GM12878 (cell line): ENCODE results near the gene AIDA. TPM values are rescaled to one million over a fixed set of nuclear protein-coding genes. Genes with fewer than 3 reads are reported as not detected.

ENCODE experiments used
- ATAC-seq: fragments of 200-7000 bp; cut with Tn5 transposase; 3 replicates; pipeline ENCODE4 v1.9.1; 2020; ENCODE audit warnings: mild to moderate bottlenecking, moderate library complexity
- BruUV-seq: library from RNA; stranded (reverse); fragments of 400-500 nt; replicated peaks from 2 replicates; lab custom pipeline; 2021; lab: Mats Ljungman, UMichigan
- CTCF ChIA-PET: fragments of 300-600 bp; sonication (Branson Sonifier 250); formaldehyde crosslinking; extraction: SDS; loops from one replicate; lab custom pipeline; 2021; ENCODE audit warnings: inconsistent platforms; lab: Yijun Ruan, JAX
- POLR2A ChIA-PET: fragments of 350-600 bp; formaldehyde crosslinking; extraction: SDS; loops from one replicate; lab custom pipeline; 2021; ENCODE audit warnings: inconsistent platforms; lab: Charles Lee
- RAD21 ChIA-PET: fragments of 300-600 bp; sonication (Branson Sonifier 250); formaldehyde crosslinking; loops from one replicate; lab custom pipeline; 2023; ENCODE audit warnings: antibody characterized with exemption; ENCODE audit not compliant: unreplicated experiment; lab: Charles Lee
- SMC1A ChIA-PET: fragments of 300-600 bp; sonication (Branson Sonifier 250); formaldehyde crosslinking; loops from one replicate; lab custom pipeline; 2023; ENCODE audit not compliant: unreplicated experiment, uncharacterized antibody; lab: Charles Lee
- DNase-seq: peaks from one replicate; pipeline ENCODE4 v3.0.0-alpha.2; 2011; ENCODE audit warnings: low read depth, low spot score
- FAIRE-seq: peaks from 3 replicates; lab custom pipeline; 2011; peaks lifted over from hg19 to GRCh38; lab: Jason Lieb, UNC
- H2AFZ ChIP-seq: 2 replicates; pipeline ENCODE4 v1.6.0; 2011; ENCODE audit warnings: low read depth, low read length, control low read depth; ENCODE audit not compliant: control insufficient read depth
- H3K27ac ChIP-seq: 2 replicates; pipeline ENCODE4 v1.5.1; 2011; ENCODE audit warnings: control low read depth; ENCODE audit not compliant: control insufficient read depth, insufficient read depth
- H3K27me3 ChIP-seq, 2 experiments: replicated peaks in 1 of 2; 2 replicates each; pipeline versions ENCODE4 v1.6.0 to v1.6.1; 2011; ENCODE audit warnings: low read length in 1 of 2; ENCODE audit not compliant: control insufficient read depth in 2 of 2, insufficient read depth in 2 of 2
- H3K36me3 ChIP-seq, 2 experiments: 2 replicates each; pipeline ENCODE4 v1.5.1; 2011; ENCODE audit warnings: low read length in 1 of 2; ENCODE audit not compliant: control insufficient read depth in 2 of 2, insufficient read depth in 2 of 2
- H3K4me1 ChIP-seq: 2 replicates; pipeline ENCODE4 v1.6.1; 2011; ENCODE audit warnings: mild to moderate bottlenecking, low read length, moderate library complexity, mixed read lengths; ENCODE audit not compliant: control insufficient read depth, insufficient read depth
- H3K4me2 ChIP-seq: 2 replicates; pipeline ENCODE4 v1.6.0; 2011; ENCODE audit warnings: control low read depth; ENCODE audit not compliant: control insufficient read depth, insufficient read depth
- H3K4me3 ChIP-seq: fragments of 200-600 bp; sonication (generic); 2 replicates; pipeline ENCODE4 v1.5.1; 2016
- H3K79me2 ChIP-seq: 2 replicates; pipeline ENCODE4 v1.6.0; 2011; ENCODE audit warnings: low read length; ENCODE audit not compliant: control insufficient read depth, insufficient read depth
- H3K9ac ChIP-seq: 2 replicates; pipeline ENCODE4 v1.8.0; 2011; ENCODE audit warnings: low read length, control low read depth, mixed read lengths; ENCODE audit not compliant: control insufficient read depth, insufficient read depth
- H3K9me3 ChIP-seq: replicated peaks from 3 replicates; pipeline ENCODE4 v1.5.1; 2011; ENCODE audit warnings: mild to moderate bottlenecking, low read length; ENCODE audit not compliant: control insufficient read depth, insufficient read depth
- H4K20me1 ChIP-seq: 2 replicates; pipeline ENCODE4 v1.6.0; 2011; ENCODE audit not compliant: control insufficient read depth, insufficient read depth
- CHD2 ChIP-seq: IDR thresholded peaks from 2 replicates; pipeline ENCODE4 v1.6.1; 2011; ENCODE audit warnings: low read depth, low read length, improper control_type of control experiment, borderline replicate concordance
- EZH2 ChIP-seq: IDR thresholded peaks from 2 replicates; pipeline ENCODE4 v1.6.1; 2012; ENCODE audit warnings: low read depth, mild to moderate bottlenecking, control low read depth, inconsistent platforms, low read length, borderline replicate concordance; ENCODE audit not compliant: control insufficient read depth
- NFYA ChIP-seq: IDR thresholded peaks from 2 replicates; pipeline ENCODE4 v1.6.1; 2011; ENCODE audit warnings: low read depth, mild to moderate bottlenecking, low read length, improper control_type of control experiment, borderline replicate concordance
- NR2F1 ChIP-seq: fragments of 450-650 bp; conservative IDR thresholded peaks from 2 replicates; pipeline ENCODE4 v1.6.1; 2017; ENCODE audit warnings: mild to moderate bottlenecking
- RUNX3 ChIP-seq: IDR thresholded peaks from 2 replicates; pipeline ENCODE4 v1.6.1; 2012; ENCODE audit warnings: low read length, inconsistent platforms
- SMAD1 ChIP-seq: fragments of 450-650 bp; IDR thresholded peaks from 2 replicates; pipeline ENCODE4 v1.6.1; 2018; ENCODE audit warnings: mild to moderate bottlenecking, low read depth; ENCODE audit not compliant: partially characterized antibody
- SREBF2 ChIP-seq: IDR thresholded peaks from 2 replicates; pipeline ENCODE4 v1.6.1; 2012; ENCODE audit warnings: mild to moderate bottlenecking, low read length
- WGBS: methylation state at CpG from one replicate; pipeline ENCODE4 v1.1.6; 2016; ENCODE audit warnings: low lambda C conversion rate; ENCODE audit not compliant: insufficient replicate concordance, insufficient coverage; ENCODE audit errors: missing lambda C conversion rate; 5-methylcytosine and 5-hydroxymethylcytosine counted together
- in situ Hi-C: fragments of 300-500 bp; cut with MboI; formaldehyde crosslinking; loops from 9 replicates; pipeline ENCODE4 v1.14.3; 2018; ENCODE audit warnings: mixed read lengths
- intact Hi-C: fragments of 100-400 bp; cut with micrococcal nuclease; formaldehyde crosslinking; loops from one replicate; pipeline ENCODE4 v1.14.2; 2022; ENCODE audit not compliant: unreplicated experiment
- polyA plus RNA-seq, 11 experiments: library from polyadenylated mRNA; depleted of rRNA in 4 of 11; unstranded in 6 of 11; stranded (reverse) in 5 of 11; fragments of >200 nt; fragmentation: Nextera tagmentation in 4 of 11; fragmentation: Illumina TruSeq in 1 of 11; extraction: Ambion mirVana in 4 of 11; extraction: Trizol in 1 of 11; gene quantifications; 1 replicate in 1 of 11; 2 replicates in 10 of 11; pipeline versions ENCODE4 v1.2.1 to v1.2.3, GENCODE V29; 2011 to 2016; ENCODE audit warnings: inconsistent platforms in 2 of 11, missing spikeins in 2 of 11, low read depth in 1 of 11
- total RNA-seq, 4 experiments: library from RNA; depleted of rRNA in 3 of 4; stranded (reverse); fragments of >200 nt in 3 of 4; fragmentation: Illumina TruSeq in 1 of 4; extraction: Trizol in 1 of 4; gene quantifications; 2 replicates each; pipeline versions ENCODE4 v1.2.1 to v1.2.3, GENCODE V29; 2013 to 2021
- TF ChIP-seq, protein P1 (sequence below): fragments of 450-650 bp; IDR thresholded peaks from 2 replicates; pipeline ENCODE4 v1.6.1; 2017; ENCODE audit warnings: low read depth, mild to moderate bottlenecking, moderate library complexity

Gene AIDA
- total and polyA plus RNA-seq, 10 of the 15 experiments (the other 5 are each of a cell fraction or from before 2014, with no cell fraction given) = 8.9 to 43.1 (median 19.2) TPM

DNA sequence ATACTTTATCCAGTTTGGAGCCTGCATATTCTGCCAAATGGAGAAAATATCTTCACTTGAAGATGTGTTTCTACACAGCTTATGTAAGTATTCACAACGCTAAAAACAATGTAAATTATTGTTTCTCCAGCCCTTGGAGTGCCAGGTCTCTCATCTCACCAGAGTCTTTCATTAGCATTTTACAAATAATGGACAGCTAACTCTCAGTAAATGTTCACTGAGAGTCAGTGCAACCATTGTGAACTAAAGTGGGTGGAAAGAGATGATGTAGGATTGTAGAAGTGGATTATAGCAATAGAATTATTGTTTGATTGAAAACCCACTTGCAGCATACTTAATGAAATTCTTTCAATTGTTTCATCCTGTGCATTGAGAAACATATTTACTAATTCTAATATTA is 16.5 kb upstream of the AIDA start:
- H3K4me3 ChIP-seq = no peak overlapping the region
- in situ Hi-C loops (no loop called here), intact Hi-C loops (no loop called here)
- H3K4me2 ChIP-seq = no peak overlapping the region
- TF ChIP-seq EZH2 = no peak
- TF ChIP-seq RUNX3 = no peak
- no peak for TF ChIP-seq NFYA
- no peak for TF ChIP-seq CHD2
- TF ChIP-seq, protein P1, sequence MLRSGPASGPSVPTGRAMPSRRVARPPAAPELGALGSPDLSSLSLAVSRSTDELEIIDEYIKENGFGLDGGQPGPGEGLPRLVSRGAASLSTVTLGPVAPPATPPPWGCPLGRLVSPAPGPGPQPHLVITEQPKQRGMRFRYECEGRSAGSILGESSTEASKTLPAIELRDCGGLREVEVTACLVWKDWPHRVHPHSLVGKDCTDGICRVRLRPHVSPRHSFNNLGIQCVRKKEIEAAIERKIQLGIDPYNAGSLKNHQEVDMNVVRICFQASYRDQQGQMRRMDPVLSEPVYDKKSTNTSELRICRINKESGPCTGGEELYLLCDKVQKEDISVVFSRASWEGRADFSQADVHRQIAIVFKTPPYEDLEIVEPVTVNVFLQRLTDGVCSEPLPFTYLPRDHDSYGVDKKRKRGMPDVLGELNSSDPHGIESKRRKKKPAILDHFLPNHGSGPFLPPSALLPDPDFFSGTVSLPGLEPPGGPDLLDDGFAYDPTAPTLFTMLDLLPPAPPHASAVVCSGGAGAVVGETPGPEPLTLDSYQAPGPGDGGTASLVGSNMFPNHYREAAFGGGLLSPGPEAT = no peak
- no peak for TF ChIP-seq NR2F1
- no peak for TF ChIP-seq SREBF2
- TF ChIP-seq SMAD1 = no peak
- no peaks in the 10 kb centered on the region for H4K20me1 ChIP-seq
- H3K79me2 ChIP-seq = no peaks in the 10 kb centered on the region
- no peak overlapping the region for H2AFZ ChIP-seq
- no peak overlapping the region for H3K9ac ChIP-seq
- BruUV-seq = no TSS peak
- ATAC-seq = no peak
- ChIA-PET SMC1A (interaction anchor here (1.2 to 1.8 kb wide), 2 partner anchors 10 to 11 kb away, joined by 4 to 5 read pairs; no protein-coding TSS in a partner anchor), RAD21 (no interaction called here), CTCF (interaction anchor here (1.2 kb wide), 1 partner anchor 8 kb away, joined by 3 read pairs; the partner anchor contains the start of gene FAM177B), POLR2A (no interaction called here)
- H3K36me3 ChIP-seq = peaks cover 5 to 12% of the 10 kb centered on the region in 2 experiments
- no peak for FAIRE-seq
- no peaks in the 10 kb centered on the region for H3K27me3 ChIP-seq
- 100% methylated on average over 1 of the region's 1 CpG for WGBS
- peaks cover 15% of the 10 kb centered on the region for H3K4me1 ChIP-seq
- DNase-seq = no peak
- no peak overlapping the region for H3K27ac ChIP-seq
- no peaks in the 10 kb centered on the region for H3K9me3 ChIP-seq
